RWPE1 (cell line): ENCODE data around the gene NMT2.

Source experiments
- CTCF ChIA-PET: fragments of 350-600 bp; sonication (Branson Sonifier 250); formaldehyde crosslinking; extraction: SDS; loops from one replicate; lab custom pipeline; 2021; lab: Yijun Ruan, JAX
- POLR2A ChIA-PET: fragments of 400-600 bp; formaldehyde crosslinking; extraction: SDS; loops from one replicate; lab custom pipeline; 2020; ENCODE audit warnings: antibody characterized with exemption; ENCODE audit not compliant: low non-redundant PET; lab: Yijun Ruan, JAX
- DNase-seq: peaks from one replicate; pipeline ENCODE4 v3.0.0; 2012; ENCODE audit warnings: low spot score
- H3K27ac ChIP-seq: fragments of 450-650 bp; 2 replicates; pipeline ENCODE4 v1.5.1; 2017
- CTCF ChIP-seq: fragments of 450-650 bp; conservative IDR thresholded peaks from 2 replicates; pipeline ENCODE4 v1.5.1; 2017; ENCODE audit warnings: low read depth, mild to moderate bottlenecking

NMT2 gene

GRCh38 chr10:15092855-15093408 is 75.6 kb downstream of the NMT2 start:
- ChIA-PET CTCF (no interaction called here), POLR2A (no interaction called here)
- no peak for TF ChIP-seq CTCF
- no peak for DNase-seq
- H3K27ac ChIP-seq = no peak overlapping the region

- ChIA-PET CTCF (no interaction called here), POLR2A (no interaction called here)
- no peak overlapping the region for H3K27ac ChIP-seq
- no peak for DNase-seq
- TF ChIP-seq CTCF = no peak
Measured at GRCh38 chr10:15091418-15091817, 77.1 kb downstream of the NMT2 start.

GRCh38 chr10:15088428-15089261 is 79.8 kb downstream of the NMT2 start, which contains the start of gene ACBD7:
ACBD7 (minus strand) TSS chr10:15088776; CDS start chr10:15088728, 48 bp downstream.
- TF ChIP-seq CTCF = peak; percentile 20; the same call in 1 of the 2 replicates
- ChIA-PET POLR2A (no interaction called here), CTCF (no interaction called here)
- peak; percentile 85 for DNase-seq
- H3K27ac ChIP-seq = peak within 1 kb of the TSS; percentile 19

DNA sequence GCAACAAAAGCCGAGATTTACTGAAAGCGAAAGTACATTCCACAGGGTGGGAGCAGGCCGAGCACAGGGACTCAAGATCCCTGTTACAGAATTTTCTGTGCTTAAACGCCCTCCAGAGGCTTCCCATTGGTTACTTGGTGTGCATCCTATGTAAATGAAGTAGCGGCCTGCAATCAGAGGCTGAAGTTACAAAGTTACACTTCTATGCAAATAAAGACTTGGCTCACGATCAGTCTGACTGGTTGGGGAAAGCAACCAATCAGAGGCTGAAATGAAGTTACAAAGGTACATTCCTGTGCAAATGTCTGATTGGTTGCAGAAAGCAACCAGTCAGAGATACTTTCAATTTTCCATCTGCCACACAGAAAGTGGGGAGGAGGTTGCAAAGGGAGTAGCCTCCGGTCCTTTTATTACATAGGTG is 84.0 kb downstream of the NMT2 start:
- peak overlapping the region; percentile 80 for H3K27ac ChIP-seq
- DNase-seq = peak; percentile 89
- POLR2A ChIA-PET = no interaction called here
- CTCF ChIA-PET = interaction anchor here (0.8 kb wide), 1 partner anchor 10 kb away, joined by 3 read pairs; no protein-coding TSS in a partner anchor
- no peak for TF ChIP-seq CTCF

DNA sequence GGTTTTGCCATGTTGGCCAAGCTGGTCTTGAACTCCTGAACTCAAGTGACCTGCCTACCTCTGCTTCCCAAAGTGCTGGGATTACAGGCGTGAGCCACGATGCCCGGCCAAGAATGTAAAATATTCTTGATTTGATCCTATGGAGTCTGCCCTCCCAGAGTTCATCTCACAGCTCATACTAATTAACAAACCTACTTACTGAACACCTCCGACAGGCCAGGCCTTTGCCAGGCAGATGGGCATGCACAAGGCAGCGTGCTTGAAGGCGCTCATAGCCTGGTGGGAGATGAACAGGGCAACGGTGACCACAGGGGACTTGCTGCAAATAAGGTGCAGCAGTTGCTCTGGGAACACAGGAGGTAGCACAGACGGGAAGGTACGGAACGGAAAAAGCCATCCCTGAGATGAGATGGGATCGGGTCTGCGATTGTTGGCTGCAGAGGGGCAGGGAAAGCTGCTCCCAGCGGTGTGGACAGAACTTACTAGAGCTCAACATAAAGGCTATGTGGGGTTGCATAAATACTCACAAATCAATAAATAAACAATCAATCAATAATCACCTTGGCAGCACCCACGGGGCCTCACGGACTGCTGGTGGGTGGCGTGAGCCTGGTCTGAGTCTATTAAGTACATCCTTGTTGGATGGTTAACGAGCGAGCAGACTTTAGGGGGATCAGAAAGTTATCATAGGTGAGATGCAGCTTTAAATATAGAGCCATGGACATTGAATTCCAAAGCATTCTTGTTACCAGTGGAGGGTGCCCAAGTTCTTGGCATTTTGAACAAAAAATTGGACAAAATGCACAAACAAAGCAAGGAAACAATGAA is 84.6 kb downstream of the NMT2 start:
- POLR2A ChIA-PET = no interaction called here
- CTCF ChIA-PET = interaction anchor here (0.8 kb wide), 1 partner anchor 9 kb away, joined by 3 read pairs; no protein-coding TSS in a partner anchor
- peak overlapping the region; percentile 80 for H3K27ac ChIP-seq
- TF ChIP-seq CTCF = no peak
- DNase-seq = no peak

DNA sequence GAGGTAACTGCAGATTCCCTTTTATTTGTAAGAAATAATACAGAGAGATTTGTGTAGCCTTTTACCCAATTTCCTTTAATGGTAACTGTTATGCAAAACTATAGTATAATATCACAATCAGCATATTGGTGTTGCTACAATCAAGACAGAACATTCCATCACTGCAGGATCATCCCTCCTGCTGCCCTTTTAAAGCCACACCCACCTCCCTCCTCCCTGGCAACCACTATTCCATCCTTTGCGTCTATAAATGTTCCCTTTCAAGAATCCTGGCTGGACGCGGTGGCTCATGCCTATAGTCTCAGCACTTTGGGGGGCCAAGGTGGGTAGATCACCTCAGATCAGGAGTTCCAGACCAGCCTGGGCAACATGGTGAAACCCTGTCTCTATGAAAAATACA is 93.1 kb downstream of the NMT2 start:
- TF ChIP-seq CTCF = no peak
- CTCF ChIA-PET = interaction anchor here (0.7 kb wide), 1 partner anchor 92 kb away, joined by 3 read pairs; no protein-coding TSS in a partner anchor
- H3K27ac ChIP-seq = no peak overlapping the region
- no peak for DNase-seq
- POLR2A ChIA-PET = no interaction called here
